Measurements from ENCODE around the gene RLN3. TPM values are rescaled to one million over a fixed set of nuclear protein-coding genes. Genes with fewer than 3 reads are reported as not detected.

Gene RLN3
- total RNA-seq, result not detected

GRCh38 chr19:14027856-14028450 lies at the start of gene RLN3:
TSS of gene RLN3 (plus strand) at chr19:14028148. CDS start at chr19:14028205, 57 bp downstream.
- Histone ChIP-seq H3K27me3 (no peaks in the 10 kb centered on the region), H3K4me3 (replicated peaks in 1 of 3) (no peak within 1 kb of the TSS), H3K4me1 (peaks cover 9 to 10% of the 10 kb centered on the region in 2 donors), H3K36me3 (no peaks in the 10 kb centered on the region), H3K9me3 (no peaks in the 10 kb centered on the region), H3K27ac (no peak within 1 kb of the TSS)
- no peak for TF ChIP-seq CTCF (IDR thresholded peaks at IDR 0.05)
- TF ChIP-seq POLR2A (IDR thresholded peaks at IDR 0.05), result no peak
- no peak for DNase-seq
- intact Hi-C loops (cut with DNase I), result no loop called here
- WGBS, 2 donors, result 78 to 81% methylated on average over 22 to 24 of the region's 24 CpGs

GRCh38 chr19:13978351-13979243 lies 49.4 kb upstream of the RLN3 start:
- 42 to 57% methylated on average over 6 to 15 of the region's 74 CpGs for WGBS, 2 donors
- Histone ChIP-seq H3K36me3 (peaks cover 4 to 9% of the 10 kb centered on the region in 2 donors), H3K27ac (peak overlapping the region in 1 of 3 donors; percentile 28), H3K4me3 (replicated peaks in 1 of 3) (peak overlapping the region in 1 of 3 donors; percentile 26), H3K4me1 (peaks cover 4 to 7% of the 10 kb centered on the region in 2 donors), H3K9me3 (no peaks in the 10 kb centered on the region), H3K27me3 (no peaks in the 10 kb centered on the region)
- intact Hi-C loops (cut with DNase I), result no loop called here
- TF ChIP-seq CTCF (IDR thresholded peaks at IDR 0.05) (no peak), POLR2A (IDR thresholded peaks at IDR 0.05) (no peak)
- peak; percentile 67 to 75 for DNase-seq

GRCh38 chr19:13979244-13979615 lies 48.7 kb upstream of the RLN3 start:
- DNase-seq, result no peak

GRCh38 chr19:13979686-13980085 lies 48.3 kb upstream of the RLN3 start:
- no peak overlapping the region for H3K4me3 ChIP-seq (replicated peaks in 1 of 3)
- intact Hi-C loops (cut with DNase I), result no loop called here
- no peaks in the 10 kb centered on the region for H3K9me3 ChIP-seq
- no peak overlapping the region for H3K27ac ChIP-seq
- TF ChIP-seq POLR2A (IDR thresholded peaks at IDR 0.05), result no peak
- no peak for TF ChIP-seq CTCF (IDR thresholded peaks at IDR 0.05)
- H3K4me1 ChIP-seq, result peaks cover 4 to 10% of the 10 kb centered on the region in 2 donors
- H3K36me3 ChIP-seq, result peaks cover 4 to 8% of the 10 kb centered on the region in 2 donors
- DNase-seq, result no peak
- no peaks in the 10 kb centered on the region for H3K27me3 ChIP-seq
- 73 to 88% methylated on average over 7 to 10 of the region's 12 CpGs for WGBS, 2 donors

More at GRCh38 chr19:13979244-13979615, 48.7 kb upstream of the RLN3 start:
- intact Hi-C loops (cut with DNase I), result no loop called here
- H3K9me3 ChIP-seq, result no peaks in the 10 kb centered on the region
- 27 to 46% methylated on average over 4 to 9 of the region's 12 CpGs for WGBS, 2 donors
- peaks cover 4 to 8% of the 10 kb centered on the region in 2 donors for H3K36me3 ChIP-seq
- no peaks in the 10 kb centered on the region for H3K27me3 ChIP-seq
- TF ChIP-seq CTCF (IDR thresholded peaks at IDR 0.05) (no peak), POLR2A (IDR thresholded peaks at IDR 0.05) (no peak)
- peak overlapping the region in 1 of 3 donors; percentile 26 for H3K4me3 ChIP-seq (replicated peaks in 1 of 3)
- H3K27ac ChIP-seq, result no peak overlapping the region
- H3K4me1 ChIP-seq, result peaks cover 4 to 7% of the 10 kb centered on the region in 2 donors

- no peak overlapping the region for H3K4me3 ChIP-seq (replicated peaks in 1 of 3)
- H3K9me3 ChIP-seq, result no peaks in the 10 kb centered on the region
- no peak for TF ChIP-seq POLR2A (IDR thresholded peaks at IDR 0.05)
- no peak for TF ChIP-seq CTCF (IDR thresholded peaks at IDR 0.05)
- 98 to 100% methylated on average over 3 to 8 of the region's 15 CpGs for WGBS, 2 donors
- no peak overlapping the region for H3K27ac ChIP-seq
- DNase-seq, result no peak
- intact Hi-C loops (cut with DNase I), result no loop called here
- H3K4me1 ChIP-seq, result peaks cover 5 to 16% of the 10 kb centered on the region in 2 donors
- H3K36me3 ChIP-seq, result peaks cover 4 to 8% of the 10 kb centered on the region in 2 donors
- H3K27me3 ChIP-seq, result no peaks in the 10 kb centered on the region
Measured at GRCh38 chr19:13980340-13980739, 47.6 kb upstream of the RLN3 start.
